ENCODE measurements around the gene EML6.

Gene EML6

GRCh38 chr2:54723131-54723995, at the start of gene EML6:
EML6 (plus strand) TSS chr2:54723662; CDS start chr2:54725062, 1,400 bp downstream.
- TF ChIP-seq GATA3 (IDR thresholded peaks at IDR 0.05; ENCODE audit: low read depth, low read length) (no peak), GATA2 (IDR thresholded peaks at IDR 0.05; ENCODE audit: low read depth, low read length) (no peak)

GRCh38 chr2:54675281-54675680, 48.2 kb upstream of the EML6 start:
- TF ChIP-seq GATA3 (IDR thresholded peaks at IDR 0.05; ENCODE audit: low read depth, low read length): no peak
- no peak for TF ChIP-seq GATA2 (IDR thresholded peaks at IDR 0.05; ENCODE audit: low read depth, low read length)

DNA sequence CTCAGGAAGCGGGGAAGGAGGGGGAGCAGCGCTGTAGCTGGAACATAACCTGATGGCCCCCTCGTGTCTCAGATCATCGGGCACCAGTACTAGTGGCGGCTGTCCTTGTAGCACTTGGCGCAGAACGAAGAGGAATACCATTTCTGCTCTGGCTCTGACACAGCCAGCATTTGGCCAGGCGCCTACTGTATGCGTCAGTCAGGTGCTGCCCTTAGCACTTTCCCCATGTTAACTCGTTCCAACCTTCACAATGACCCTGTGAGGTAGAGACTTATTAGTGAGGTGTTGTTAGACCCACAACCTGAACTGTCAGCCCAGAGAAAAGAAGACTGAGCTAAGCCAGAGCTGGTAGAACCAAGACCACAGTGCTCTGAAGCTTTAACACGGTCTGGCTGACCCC, 47.7 kb upstream of the EML6 start:
- TF ChIP-seq GATA2 (IDR thresholded peaks at IDR 0.05; ENCODE audit: low read depth, low read length) (no peak), GATA3 (IDR thresholded peaks at IDR 0.05; ENCODE audit: low read depth, low read length) (no peak)

DNA sequence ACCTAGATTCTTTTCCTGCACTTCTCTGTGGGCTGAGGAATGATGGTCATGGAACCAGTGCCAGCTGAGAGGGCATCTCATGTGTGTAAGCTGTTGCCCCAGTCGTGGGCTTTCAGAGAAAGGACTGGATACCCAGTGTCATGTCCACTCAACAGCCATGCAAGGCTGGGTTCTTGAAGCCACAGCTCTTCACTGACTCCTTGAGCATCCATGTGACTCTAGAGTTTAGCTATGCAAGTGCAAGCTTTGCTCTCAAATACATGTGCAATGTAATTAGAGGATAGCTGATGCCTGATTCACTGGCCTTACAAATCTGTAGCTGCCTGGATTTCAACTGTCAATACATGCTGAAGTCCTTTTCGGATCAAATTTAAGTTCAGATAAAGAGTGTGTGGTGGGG, 46.8 kb upstream of the EML6 start:
- no peak for TF ChIP-seq GATA3 (IDR thresholded peaks at IDR 0.05; ENCODE audit: low read depth, low read length)
- TF ChIP-seq GATA2 (IDR thresholded peaks at IDR 0.05; ENCODE audit: low read depth, low read length): no peak

GRCh38 chr2:54677476-54678265, 45.8 kb upstream of the EML6 start:
- TF ChIP-seq GATA2 (IDR thresholded peaks at IDR 0.05; ENCODE audit: low read depth, low read length) (no peak), GATA3 (IDR thresholded peaks at IDR 0.05; ENCODE audit: low read depth, low read length) (no peak)

- TF ChIP-seq GATA3 (IDR thresholded peaks at IDR 0.05; ENCODE audit: low read depth, low read length) (no peak), GATA2 (IDR thresholded peaks at IDR 0.05; ENCODE audit: low read depth, low read length) (no peak)
Observed at GRCh38 chr2:54678719-54679118, 44.7 kb upstream of the EML6 start.

- TF ChIP-seq GATA3 (IDR thresholded peaks at IDR 0.05; ENCODE audit: low read depth, low read length) (no peak), GATA2 (IDR thresholded peaks at IDR 0.05; ENCODE audit: low read depth, low read length) (no peak)
Observed at GRCh38 chr2:54680397-54681041, 42.9 kb upstream of the EML6 start.

GRCh38 chr2:54681416-54681815, 42.0 kb upstream of the EML6 start:
- no peak for TF ChIP-seq GATA2 (IDR thresholded peaks at IDR 0.05; ENCODE audit: low read depth, low read length)
- no peak for TF ChIP-seq GATA3 (IDR thresholded peaks at IDR 0.05; ENCODE audit: low read depth, low read length)

DNA sequence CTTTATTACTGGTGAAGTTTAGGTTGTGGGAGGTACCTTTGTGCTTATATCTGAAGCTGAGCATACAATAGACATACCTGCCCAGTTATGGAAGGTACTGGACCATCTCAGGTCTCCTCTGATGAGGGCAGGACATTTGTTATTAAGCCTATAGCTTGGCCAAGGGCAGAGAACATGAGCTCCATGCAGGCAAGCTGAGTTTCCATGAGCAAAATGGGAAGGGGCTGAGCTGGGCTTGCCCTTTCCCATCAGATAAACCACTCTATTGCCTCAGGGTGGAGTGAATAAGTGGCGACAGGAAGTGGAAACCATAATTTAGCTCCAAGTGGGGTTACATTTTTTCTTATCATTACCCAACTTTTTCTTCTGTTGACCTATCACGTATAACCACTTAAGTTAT, 39.9 kb upstream of the EML6 start:
- TF ChIP-seq GATA3 (IDR thresholded peaks at IDR 0.05; ENCODE audit: low read depth, low read length): no peak
- TF ChIP-seq GATA2 (IDR thresholded peaks at IDR 0.05; ENCODE audit: low read depth, low read length): no peak

- TF ChIP-seq GATA2 (IDR thresholded peaks at IDR 0.05; ENCODE audit: low read depth, low read length): no peak
- no peak for TF ChIP-seq GATA3 (IDR thresholded peaks at IDR 0.05; ENCODE audit: low read depth, low read length)
Observed at GRCh38 chr2:54685263-54685775, 38.1 kb upstream of the EML6 start.

DNA sequence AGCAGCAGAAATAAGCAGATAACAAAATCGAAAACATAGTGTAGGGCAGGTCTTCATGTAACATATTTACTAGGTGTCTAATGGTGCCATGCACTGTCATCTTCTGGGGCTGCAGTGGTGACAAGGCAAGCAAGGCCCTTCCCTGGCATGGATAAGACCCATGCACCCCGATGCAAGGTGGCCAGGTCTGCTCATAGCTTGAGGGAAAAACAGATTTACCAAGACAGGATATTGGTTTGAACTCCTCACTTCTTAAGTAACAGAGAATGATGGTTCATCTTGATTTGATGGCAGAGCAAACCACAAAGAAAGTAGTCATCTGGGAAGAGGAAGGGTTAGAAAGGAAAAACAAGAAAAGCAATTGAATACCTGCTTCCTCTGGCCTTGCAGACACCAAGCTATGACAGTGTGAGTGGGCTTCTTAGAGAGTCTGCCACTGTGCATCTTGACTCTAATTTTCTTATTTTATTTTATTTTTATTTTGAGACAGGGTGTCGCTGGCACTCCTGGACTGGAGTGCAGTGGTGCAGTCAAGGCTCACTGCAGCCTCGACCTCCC, 35.8 kb upstream of the EML6 start:
- TF ChIP-seq GATA3 (IDR thresholded peaks at IDR 0.05; ENCODE audit: low read depth, low read length) (no peak), GATA2 (IDR thresholded peaks at IDR 0.05; ENCODE audit: low read depth, low read length) (no peak)

- TF ChIP-seq GATA3 (IDR thresholded peaks at IDR 0.05; ENCODE audit: low read depth, low read length) (no peak), GATA2 (IDR thresholded peaks at IDR 0.05; ENCODE audit: low read depth, low read length) (no peak)
Observed at GRCh38 chr2:54691445-54692135, 31.9 kb upstream of the EML6 start.

GRCh38 chr2:54692556-54692955, 30.9 kb upstream of the EML6 start:
- no peak for TF ChIP-seq GATA2 (IDR thresholded peaks at IDR 0.05; ENCODE audit: low read depth, low read length)
- no peak for TF ChIP-seq GATA3 (IDR thresholded peaks at IDR 0.05; ENCODE audit: low read depth, low read length)

Data from SH-SY5Y (cell line).